Right lobe of liver (tissue), 4 donors: Measurements from ENCODE around the gene PADI4.

ENCODE experiments used
- POLR2A ChIP-seq: fragments of 450-650 bp; IDR thresholded peaks from one replicate; pipeline ENCODE4 v1.6.1; 2017; ENCODE audit warnings: antibody characterized with exemption, mild to moderate bottlenecking
- TF ChIP-seq, protein P1 (sequence below), 4 donors: fragments of 200-600 bp in 3 of 4; fragments of 450-650 bp in 1 of 4; IDR thresholded peaks; one replicate each; pipeline versions ENCODE4 v1.5.1 to v1.8.0; 2016 to 2022; ENCODE audit warnings: antibody characterized with exemption in 4 of 4, mild to moderate bottlenecking in 2 of 4
- donor health status: DM: no; HTN: no; CAD: no.
- donor health status: DM: no; HTN: no; CAD: no.
- donor health status: DM: no; HTN: yes; CAD: no.

DNA sequence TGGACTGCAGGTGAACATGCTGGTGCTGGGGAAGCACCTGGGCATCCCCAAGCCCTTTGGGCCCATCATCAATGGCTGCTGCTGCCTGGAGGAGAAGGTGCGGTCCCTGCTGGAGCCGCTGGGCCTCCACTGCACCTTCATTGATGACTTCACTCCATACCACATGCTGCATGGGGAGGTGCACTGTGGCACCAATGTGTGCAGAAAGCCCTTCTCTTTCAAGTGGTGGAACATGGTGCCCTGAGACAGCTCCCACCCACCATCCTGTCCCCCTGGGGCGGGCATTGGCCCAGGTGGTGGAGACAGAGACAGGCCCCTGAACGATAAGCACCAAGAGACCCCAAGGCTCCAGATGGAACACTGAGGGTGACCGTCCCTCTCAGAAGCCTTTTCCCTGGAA is 25.2 kb upstream of the PADI4 start:
- TF ChIP-seq, protein P1, sequence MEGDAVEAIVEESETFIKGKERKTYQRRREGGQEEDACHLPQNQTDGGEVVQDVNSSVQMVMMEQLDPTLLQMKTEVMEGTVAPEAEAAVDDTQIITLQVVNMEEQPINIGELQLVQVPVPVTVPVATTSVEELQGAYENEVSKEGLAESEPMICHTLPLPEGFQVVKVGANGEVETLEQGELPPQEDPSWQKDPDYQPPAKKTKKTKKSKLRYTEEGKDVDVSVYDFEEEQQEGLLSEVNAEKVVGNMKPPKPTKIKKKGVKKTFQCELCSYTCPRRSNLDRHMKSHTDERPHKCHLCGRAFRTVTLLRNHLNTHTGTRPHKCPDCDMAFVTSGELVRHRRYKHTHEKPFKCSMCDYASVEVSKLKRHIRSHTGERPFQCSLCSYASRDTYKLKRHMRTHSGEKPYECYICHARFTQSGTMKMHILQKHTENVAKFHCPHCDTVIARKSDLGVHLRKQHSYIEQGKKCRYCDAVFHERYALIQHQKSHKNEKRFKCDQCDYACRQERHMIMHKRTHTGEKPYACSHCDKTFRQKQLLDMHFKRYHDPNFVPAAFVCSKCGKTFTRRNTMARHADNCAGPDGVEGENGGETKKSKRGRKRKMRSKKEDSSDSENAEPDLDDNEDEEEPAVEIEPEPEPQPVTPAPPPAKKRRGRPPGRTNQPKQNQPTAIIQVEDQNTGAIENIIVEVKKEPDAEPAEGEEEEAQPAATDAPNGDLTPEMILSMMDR (IDR thresholded peaks at IDR 0.05), result no peak
- no peak for TF ChIP-seq POLR2A
